Measurements from ENCODE around the gene EPHB1.

- no peak for TF ChIP-seq POLR2A (IDR thresholded peaks at IDR 0.05)
- TF ChIP-seq, protein P1, sequence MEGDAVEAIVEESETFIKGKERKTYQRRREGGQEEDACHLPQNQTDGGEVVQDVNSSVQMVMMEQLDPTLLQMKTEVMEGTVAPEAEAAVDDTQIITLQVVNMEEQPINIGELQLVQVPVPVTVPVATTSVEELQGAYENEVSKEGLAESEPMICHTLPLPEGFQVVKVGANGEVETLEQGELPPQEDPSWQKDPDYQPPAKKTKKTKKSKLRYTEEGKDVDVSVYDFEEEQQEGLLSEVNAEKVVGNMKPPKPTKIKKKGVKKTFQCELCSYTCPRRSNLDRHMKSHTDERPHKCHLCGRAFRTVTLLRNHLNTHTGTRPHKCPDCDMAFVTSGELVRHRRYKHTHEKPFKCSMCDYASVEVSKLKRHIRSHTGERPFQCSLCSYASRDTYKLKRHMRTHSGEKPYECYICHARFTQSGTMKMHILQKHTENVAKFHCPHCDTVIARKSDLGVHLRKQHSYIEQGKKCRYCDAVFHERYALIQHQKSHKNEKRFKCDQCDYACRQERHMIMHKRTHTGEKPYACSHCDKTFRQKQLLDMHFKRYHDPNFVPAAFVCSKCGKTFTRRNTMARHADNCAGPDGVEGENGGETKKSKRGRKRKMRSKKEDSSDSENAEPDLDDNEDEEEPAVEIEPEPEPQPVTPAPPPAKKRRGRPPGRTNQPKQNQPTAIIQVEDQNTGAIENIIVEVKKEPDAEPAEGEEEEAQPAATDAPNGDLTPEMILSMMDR (IDR thresholded peaks at IDR 0.05) = no peak
Measured at GRCh38 chr3:135007607-135008006, 212.5 kb downstream of the EPHB1 start.

Data from esophagus squamous epithelium (tissue), 4 donors.